Forelimb muscle (tissue), 1 donor: ENCODE data around the gene CELA3B. TPM values are rescaled to one million over a fixed set of nuclear protein-coding genes. Genes with fewer than 3 reads are reported as not detected.
"Not testable (repeated sequence)": the region's sequence is repeated elsewhere in the genome, so short reads cannot be mapped to it uniquely, and the experiment has no call there.

Experiments used
- DNase-seq: peaks from one replicate; pipeline ENCODE4 v3.0.0-alpha.2; 2013; ENCODE audit warnings: low read depth
- polyA plus RNA-seq: library from polyadenylated mRNA; unstranded; fragments of 120-200 nt; gene quantifications from one replicate; pipeline ENCODE4 v1.2.1, GENCODE V29; 2013; ENCODE audit not compliant: insufficient read length

Gene CELA3B, protein sequence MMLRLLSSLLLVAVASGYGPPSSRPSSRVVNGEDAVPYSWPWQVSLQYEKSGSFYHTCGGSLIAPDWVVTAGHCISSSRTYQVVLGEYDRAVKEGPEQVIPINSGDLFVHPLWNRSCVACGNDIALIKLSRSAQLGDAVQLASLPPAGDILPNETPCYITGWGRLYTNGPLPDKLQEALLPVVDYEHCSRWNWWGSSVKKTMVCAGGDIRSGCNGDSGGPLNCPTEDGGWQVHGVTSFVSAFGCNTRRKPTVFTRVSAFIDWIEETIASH
- not detected for polyA plus RNA-seq

DNA sequence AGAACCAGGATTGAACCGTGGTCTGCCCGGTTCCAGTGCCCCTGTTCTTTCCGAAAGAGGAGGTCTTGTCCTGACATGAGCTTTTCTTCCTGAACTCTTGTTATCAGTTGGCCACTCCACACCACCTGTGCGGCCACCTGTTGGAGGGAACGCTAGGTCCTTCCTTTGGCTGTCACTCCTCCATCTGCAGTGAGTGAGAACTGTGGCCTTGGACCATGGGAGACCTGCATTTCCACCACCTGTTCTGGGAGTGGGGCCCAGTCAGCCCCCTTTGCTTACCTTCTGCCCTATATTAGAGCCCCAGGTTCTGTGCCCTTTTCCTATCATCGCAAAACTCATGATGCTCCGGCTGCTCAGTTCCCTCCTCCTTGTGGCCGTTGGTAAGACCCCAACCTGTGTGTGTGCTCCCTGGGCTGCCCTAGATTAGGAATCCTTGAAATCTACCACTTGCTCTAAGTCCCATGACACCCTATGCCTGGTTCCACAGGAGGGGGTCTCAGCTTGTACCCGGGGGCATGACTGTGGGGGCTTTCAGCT is at the start of gene CELA3B:
Gene CELA3B, plus strand, starts transcription at position 320 of the 537 bp plus-strand sequence. Its CDS starts 18 bp downstream, at position 338.
- not testable (repeated sequence) for DNase-seq

DNA sequence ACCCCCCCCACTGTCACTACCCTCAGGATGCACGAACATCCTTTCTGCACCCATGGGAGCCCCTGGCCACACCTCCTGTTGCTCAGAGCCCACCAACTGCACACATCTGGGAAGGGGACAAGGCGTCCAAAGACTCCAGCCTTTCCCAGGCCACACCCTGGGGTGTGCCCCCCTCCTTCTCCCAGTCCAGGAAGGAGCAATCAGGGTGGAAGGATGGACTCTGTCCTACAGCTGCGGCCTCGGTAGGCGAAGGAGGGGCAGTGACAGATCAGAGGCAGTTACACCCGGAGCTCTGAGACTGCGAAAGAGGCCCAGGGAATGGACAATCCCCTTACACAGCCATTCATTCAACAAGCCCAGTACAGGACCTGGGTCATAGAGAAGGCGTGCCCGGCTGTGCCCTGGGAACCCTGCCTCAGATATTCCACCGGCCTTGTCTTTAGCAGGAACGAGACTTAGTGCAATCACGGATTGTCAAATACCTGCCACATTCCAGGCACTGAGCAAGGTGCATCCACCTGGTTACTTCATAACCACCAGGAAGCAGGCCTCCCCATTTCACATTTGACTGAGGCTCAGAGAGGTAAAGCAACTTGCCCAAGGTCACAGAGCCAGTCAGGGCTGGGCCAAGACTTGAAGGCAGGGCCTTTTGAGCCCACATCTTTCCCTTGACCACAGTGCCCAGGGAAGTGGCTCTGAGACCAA is 49.1 kb upstream of the CELA3B start:
- DNase-seq: no peak

GRCh38 chr1:21930080-21930571 is 46.7 kb upstream of the CELA3B start:
- no peak for DNase-seq

DNA sequence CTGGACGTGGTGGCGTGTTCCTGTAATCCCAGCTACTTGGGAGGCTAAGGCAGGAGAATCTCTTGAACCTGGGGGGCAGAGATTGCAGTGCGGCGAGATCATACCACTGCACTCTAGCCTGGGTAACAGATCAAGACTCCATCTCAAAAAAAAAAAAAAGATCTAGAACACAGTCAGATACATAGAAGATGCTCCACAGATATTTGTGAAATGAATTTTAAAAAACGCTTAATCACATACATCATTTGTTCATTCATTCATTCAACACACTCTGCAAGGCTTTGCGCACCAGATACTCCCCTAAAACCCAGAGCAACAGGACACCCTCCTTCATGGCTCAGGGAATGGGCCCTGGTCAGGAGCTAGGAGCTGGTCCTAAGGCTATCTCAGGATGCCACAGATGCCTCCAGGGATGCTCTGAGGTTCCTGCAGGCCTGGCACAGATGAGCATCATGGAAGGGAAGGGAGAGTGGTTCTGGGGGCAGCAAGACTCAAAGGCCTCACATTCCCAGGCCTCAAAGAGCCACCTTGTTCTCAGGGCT is 46.1 kb upstream of the CELA3B start:
- DNase-seq: no peak

DNA sequence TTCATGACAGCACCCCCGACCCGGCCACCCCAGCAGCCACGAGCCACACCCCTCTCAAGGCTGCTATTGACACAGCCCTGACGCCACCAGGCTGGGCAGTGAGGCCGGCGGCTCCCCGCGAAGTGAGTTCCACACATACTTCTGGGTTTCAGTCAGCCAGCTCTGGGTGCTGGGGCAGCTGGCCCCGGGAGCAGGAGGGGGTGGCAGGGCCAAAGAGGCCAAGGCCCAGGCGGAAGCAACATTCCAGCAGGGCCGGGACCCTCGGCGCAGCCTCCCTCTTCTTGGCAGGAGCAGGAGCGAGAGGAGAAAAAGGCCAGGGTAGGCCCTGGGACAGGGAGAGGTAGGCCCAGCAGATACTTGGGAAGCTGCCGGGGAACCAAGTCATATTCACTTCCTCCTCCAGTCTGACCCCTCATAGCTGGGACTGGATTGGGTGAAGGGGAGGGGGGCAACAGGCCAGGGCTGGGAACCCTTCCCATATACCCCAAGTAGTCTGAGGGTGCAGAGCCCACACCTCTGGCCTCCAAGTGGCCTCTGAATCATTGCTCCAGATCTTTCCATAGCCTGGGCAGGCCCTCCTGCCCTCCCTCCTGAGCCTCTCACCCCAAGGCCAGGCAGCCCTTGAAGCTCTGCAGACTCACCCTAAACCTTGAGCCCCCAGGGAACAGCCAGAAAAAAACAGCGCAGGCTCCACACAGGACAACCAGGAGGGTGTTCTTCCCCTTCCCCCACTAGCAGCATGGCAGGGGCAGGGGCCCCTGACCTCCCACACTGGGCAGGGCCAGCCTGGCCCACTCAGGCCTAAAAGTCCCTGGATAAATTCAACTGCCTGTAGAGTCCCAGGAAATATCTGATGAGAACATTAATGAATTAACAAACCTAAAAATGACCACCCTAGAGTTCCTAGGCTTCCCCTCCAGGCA is 45.4 kb upstream of the CELA3B start:
- DNase-seq: no peak

- no peak for DNase-seq
Measured at GRCh38 chr1:21932127-21932526, 44.7 kb upstream of the CELA3B start.

DNA sequence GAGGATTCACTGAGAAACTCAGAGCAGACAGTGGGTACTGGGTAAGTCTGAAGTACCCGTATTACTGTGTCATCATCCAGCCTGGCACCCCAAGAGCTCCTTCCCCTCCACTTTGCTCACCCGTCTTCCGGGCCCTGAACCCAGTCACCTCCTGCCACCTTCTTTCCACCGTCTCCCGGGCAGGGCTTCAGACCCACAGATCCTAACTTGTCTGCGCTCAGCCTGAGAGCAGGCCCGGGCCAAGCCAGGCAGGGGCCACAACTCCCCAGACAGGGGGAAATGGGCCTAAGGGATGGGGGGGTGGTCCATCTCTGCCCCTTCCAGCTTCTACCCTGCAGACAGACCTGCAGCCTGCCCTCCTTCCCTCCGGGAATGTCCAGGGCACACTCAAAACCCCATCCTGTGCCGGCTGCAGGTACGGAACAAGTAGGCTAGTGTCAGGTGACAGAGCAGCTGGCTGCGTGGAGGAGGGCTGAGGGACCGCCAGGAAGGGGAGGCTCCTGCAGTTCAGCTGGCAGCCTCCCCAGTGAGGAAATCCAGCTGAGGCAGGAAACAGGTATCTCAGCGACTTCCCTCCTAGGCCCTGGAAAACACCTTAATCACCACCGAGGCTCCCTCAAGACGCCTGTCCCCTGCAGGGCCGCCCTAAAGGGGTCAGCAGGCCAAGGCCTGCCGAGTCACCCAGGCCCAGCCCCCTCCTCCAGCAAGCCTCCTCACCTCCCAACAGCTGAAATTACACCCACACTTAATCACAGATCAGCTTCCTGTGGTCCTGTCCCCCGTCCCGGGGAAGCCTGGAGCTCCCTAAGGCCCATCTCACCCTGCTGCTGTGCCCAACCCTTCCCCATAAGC is 43.2 kb upstream of the CELA3B start:
- DNase-seq: no peak

GRCh38 chr1:21935393-21935804 is 41.4 kb upstream of the CELA3B start:
- no peak for DNase-seq

DNA sequence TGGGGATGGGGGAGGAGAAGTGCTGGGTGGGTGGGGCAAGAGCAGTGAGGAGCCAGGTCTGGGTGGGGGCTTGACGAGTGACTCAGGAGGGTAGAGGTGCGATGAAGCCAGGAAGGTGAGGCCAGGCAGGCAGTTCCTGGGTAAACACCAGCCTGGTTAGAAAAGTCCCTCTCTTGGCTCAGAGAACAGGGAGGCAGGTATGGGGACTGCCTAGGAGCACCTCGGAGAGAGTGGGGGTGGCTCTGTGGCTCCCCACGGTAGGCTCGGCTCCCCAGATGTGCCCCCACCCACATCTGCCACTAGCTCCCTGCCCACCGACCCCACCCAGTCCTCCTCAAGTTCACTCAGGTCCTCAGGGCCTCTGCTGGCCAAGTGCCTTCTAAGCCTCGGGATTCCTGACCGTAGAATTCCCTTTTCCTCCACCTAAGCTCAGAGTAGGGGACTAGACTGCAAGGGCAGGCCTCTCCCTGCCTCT is 40.9 kb upstream of the CELA3B start:
- no peak for DNase-seq

DNA sequence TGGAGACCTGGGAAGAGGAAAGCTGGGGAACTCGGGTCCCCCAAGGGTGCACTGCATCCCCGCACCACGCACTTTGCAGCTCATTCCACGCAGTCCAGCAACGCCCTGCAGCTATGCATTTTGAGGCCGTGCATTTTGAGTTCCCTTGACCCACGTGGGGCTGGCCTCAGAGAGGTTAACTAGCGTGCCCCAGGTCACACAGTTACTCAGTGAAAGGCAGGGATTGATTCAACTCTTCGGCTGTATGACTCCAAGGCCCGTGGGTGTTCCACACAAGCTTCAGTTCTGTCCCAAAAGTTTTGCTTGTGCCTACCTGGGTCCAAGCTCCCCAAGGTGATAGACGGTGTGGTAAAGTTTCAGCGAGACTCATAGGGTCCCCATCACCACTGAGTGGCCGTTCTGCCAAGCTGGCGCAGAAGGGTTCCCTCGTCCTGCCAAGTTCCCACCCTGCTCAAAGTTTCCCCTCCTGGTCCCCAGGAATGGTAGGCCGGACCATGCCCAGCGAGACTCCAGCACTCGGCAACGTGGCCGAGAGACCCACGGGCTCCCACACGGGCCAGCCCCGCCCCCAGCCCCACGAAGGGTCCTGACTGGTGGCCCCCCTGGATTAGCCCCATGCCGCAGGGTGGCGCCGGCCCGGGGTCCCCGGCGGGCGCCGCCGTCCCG is 40.3 kb upstream of the CELA3B start:
- DNase-seq: no peak

- DNase-seq: no peak
Measured at GRCh38 chr1:21937034-21937371, 39.8 kb upstream of the CELA3B start, which contains the start of gene HSPG2. TSS of gene HSPG2 (minus strand) at chr1:21937310. CDS start at chr1:21937217, 93 bp downstream.

- DNase-seq: no peak
Measured at GRCh38 chr1:21937372-21938121, 39.3 kb upstream of the CELA3B start.

- DNase-seq: no peak
Measured at GRCh38 chr1:21938732-21939538, 37.9 kb upstream of the CELA3B start.

- peak; percentile 73 for DNase-seq
Measured at GRCh38 chr1:21939650-21940374, 37.0 kb upstream of the CELA3B start.

DNA sequence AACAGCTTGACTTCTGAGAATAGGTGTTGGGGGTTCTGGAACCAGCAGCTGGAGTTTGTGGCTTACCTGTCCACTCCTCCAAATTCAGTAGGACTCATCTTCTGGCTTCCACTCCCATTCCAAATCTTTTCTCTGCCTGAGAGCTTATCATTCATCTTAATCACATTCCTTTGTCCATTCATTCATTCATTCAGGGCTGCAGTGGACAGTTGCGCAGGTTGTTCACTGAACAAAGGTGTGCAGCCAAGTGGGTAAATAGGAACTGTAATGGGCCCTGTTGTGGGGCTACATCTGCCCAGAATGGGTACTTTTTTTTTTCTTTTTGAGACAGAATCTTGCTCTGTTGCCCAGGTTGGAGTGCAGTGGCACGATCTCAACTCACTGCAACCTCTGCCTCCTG is 36.3 kb upstream of the CELA3B start:
- DNase-seq: no peak

DNA sequence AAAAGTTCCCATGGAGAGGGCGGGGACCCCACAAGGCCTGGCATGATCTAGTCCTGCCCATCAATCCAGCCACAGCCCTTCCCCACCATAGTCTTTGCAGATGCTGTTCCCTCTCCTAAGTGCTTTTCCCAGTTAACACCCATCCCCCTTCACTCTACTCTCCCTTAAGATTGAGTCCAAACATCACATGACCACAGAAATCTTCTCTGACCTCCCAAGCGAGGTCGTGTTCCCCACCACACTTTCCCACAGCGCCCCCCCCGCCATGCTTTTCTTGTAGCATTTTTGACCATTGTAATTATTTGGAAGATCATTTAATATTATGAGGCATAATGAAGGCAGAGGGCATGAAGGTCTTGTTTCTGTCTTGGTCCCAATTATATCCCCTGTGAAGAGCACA is 35.5 kb upstream of the CELA3B start:
- DNase-seq: no peak

DNA sequence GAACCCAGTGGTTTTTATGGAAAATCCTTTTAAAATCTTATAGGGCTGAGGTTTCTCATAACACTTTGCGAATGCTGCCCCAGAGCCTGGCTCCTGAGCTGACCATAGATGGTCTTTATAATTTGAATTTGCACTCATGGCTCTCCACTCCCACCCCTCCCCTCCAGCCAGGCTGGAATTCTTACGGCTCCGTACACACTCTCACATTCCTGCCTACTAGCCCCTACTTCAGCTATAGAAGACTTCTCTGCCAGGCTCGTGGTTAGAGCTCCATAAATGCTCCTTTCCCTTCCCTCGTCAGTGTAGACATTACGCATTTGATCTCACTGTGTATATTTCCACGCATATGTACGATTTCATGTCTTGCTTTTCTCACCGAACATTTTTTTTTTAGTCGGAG is 34.4 kb upstream of the CELA3B start:
- no peak for DNase-seq
